GM19239 (cell line): ENCODE results near the gene RNF103.
A peak's percentile ranks its signal among the peaks of the same experiment; 100 is the strongest.

Experiments used
- DNase-seq: peaks from one replicate; pipeline ENCODE4 v3.0.0; 2011; ENCODE audit warnings: low spot score; ENCODE audit not compliant: insufficient read length
- FAIRE-seq: peaks from 2 replicates; lab custom pipeline; 2011; peaks lifted over from hg19 to GRCh38; lab: Jason Lieb, UNC

Gene RNF103

DNA sequence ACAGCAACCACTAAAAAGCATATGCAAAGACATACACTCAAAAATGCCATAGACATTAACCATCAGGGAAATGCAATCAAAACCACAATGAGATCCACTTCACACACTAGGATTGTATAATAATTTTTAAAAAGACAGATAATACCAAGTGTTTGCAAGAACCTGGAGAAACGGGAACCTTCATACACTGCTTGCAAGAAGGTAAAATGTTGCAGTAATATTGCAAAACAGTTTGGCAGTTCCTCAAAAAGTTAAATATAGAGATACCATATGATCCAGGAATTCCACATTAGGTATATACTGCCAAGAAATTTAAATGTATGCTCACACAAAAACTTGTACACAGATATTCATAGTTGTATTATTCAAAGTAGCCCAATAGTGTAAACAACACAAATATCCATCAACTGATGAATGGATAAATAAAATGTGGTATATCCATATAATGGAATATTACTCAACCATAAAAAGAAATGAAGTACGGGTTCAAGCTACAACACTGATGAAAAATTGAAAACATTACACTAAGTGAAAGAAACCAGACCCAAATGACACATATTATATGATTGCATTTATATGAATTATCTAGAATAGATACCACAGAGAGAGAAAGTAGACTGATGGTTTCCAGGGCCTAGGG, 45.7 kb downstream of the RNF103 start:
- no peak for FAIRE-seq
- no peak for DNase-seq

GRCh38 chr2:86570059-86570458, 53.6 kb downstream of the RNF103 start:
- FAIRE-seq (no peak), DNase-seq (no peak)

- FAIRE-seq (no peak), DNase-seq (no peak)
Measured at GRCh38 chr2:86566821-86567190, 56.9 kb downstream of the RNF103 start.

- FAIRE-seq, result no peak
- no peak for DNase-seq
Measured at GRCh38 chr2:86566158-86566820, 57.4 kb downstream of the RNF103 start.

- DNase-seq (no peak), FAIRE-seq (no peak)
Measured at GRCh38 chr2:86563650-86564061, 60.0 kb downstream of the RNF103 start.

GRCh38 chr2:86562922-86563649, 60.6 kb downstream of the RNF103 start, which contains the start of gene CHMP3:
TSS of gene CHMP3 (minus strand) at chr2:86563443. CDS start at chr2:86563348, 95 bp downstream.
- FAIRE-seq, result peak; percentile 93
- peak; percentile 90 for DNase-seq

DNA sequence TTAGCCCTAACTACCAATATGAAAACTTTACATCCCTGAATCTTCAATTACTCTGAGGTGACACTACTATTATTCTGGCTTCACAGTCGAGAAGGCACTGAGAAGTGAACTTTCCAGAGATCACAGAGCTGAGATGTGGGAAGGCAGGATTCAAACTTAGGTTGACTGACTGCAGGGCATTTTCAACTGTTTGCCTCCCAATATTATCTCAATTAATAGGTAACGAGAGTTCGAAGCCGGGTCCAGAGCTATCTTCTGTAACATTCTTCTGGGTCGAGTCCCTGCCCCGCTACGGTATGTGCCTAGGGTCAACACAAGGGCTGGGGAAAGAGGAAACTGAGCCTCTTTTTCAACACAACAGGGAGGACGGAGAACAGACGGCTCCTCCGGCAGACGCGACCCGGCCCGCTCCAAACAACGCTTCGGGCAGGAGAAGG, 61.2 kb downstream of the RNF103 start:
- DNase-seq (no peak), FAIRE-seq (no peak)

GRCh38 chr2:86557836-86558235, 65.8 kb downstream of the RNF103 start:
- DNase-seq, result no peak
- no peak for FAIRE-seq

DNA sequence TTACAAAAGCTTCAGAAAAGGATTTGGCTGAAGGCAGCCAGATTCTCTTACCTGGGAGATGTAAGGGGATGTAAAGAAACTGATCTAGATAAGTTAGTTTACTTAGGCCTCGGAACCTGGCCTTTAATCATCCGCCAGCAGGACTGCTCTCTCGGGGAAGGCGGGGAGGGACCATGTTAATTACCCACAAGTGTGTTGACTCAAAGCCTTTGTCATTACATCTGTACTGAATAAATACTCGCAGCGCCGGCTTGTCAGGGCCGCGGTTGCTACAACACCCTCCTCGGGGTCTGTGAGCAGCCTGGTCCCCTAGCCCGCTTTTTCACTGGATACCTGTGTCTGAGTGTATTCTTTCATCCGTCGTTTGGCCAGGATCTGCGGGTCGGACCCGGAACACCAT, 67.2 kb downstream of the RNF103 start:
- FAIRE-seq (no peak), DNase-seq (no peak)
